ENCODE data around the gene NPBWR2. TPM values are rescaled to one million over a fixed set of nuclear protein-coding genes. Genes with fewer than 3 reads are reported as not detected.

Gene NPBWR2
- total RNA-seq, 4 donors from 2014 or later: not detected

DNA sequence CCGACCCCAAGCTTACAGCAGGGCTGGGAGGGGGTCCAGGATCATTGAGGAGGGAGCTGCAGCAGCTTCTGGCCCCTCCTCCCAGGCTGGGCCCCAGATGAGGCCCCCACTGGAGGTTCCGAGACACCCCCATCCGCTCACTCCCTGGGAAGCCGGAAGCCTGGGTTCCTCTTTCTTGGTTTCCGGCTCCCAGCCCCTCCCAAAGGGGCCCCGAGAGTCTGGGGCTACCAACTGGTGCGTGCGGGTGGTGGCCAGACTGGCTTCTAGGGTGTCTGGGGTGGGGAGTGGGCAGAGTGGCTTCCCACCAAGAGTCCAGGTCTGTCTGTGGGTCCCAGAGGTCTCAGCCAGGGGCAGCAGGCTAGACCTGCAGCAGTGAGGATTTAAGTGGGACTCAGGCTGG, 30.3 kb downstream of the NPBWR2 start:
- no peak for ATAC-seq
- peaks cover 0 to 35% of the 10 kb centered on the region in 2 donors for H3K36me3 ChIP-seq
- peaks cover 0 to 29% (median 16%) of the 10 kb centered on the region in 3 donors for H3K4me1 ChIP-seq
- peak overlapping the region in 1 of 4 donors; percentile 21 for H3K27ac ChIP-seq
- peak overlapping the region in 1 of 2 donors; percentile 78 for H3K4me3 ChIP-seq
- H3K9me3 ChIP-seq: no peaks in the 10 kb centered on the region
- H3K27me3 ChIP-seq: no peaks in the 10 kb centered on the region
- no peak for TF ChIP-seq POLR2AphosphoS5 (IDR thresholded peaks at IDR 0.05)
- no peak for TF ChIP-seq POLR2A (IDR thresholded peaks at IDR 0.05)
- no peak for TF ChIP-seq EP300 (IDR thresholded peaks at IDR 0.05)
- TF ChIP-seq, protein P1, sequence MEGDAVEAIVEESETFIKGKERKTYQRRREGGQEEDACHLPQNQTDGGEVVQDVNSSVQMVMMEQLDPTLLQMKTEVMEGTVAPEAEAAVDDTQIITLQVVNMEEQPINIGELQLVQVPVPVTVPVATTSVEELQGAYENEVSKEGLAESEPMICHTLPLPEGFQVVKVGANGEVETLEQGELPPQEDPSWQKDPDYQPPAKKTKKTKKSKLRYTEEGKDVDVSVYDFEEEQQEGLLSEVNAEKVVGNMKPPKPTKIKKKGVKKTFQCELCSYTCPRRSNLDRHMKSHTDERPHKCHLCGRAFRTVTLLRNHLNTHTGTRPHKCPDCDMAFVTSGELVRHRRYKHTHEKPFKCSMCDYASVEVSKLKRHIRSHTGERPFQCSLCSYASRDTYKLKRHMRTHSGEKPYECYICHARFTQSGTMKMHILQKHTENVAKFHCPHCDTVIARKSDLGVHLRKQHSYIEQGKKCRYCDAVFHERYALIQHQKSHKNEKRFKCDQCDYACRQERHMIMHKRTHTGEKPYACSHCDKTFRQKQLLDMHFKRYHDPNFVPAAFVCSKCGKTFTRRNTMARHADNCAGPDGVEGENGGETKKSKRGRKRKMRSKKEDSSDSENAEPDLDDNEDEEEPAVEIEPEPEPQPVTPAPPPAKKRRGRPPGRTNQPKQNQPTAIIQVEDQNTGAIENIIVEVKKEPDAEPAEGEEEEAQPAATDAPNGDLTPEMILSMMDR (IDR thresholded peaks at IDR 0.05): no peak
- 80% methylated on average over 1 of the region's 8 CpGs; no CpG with 5 or more reads in 1 of the 2 donors for WGBS, 2 donors (ENCODE audit: low coverage in 1 of 2)

- WGBS, 2 donors (ENCODE audit: low coverage in 1 of 2): 90 to 94% methylated on average over 2 to 6 of the region's 22 CpGs
Observed at GRCh38 chr20:64076061-64076997, 31.0 kb downstream of the NPBWR2 start.

GRCh38 chr20:64075556-64075955, 31.8 kb downstream of the NPBWR2 start:
- TF ChIP-seq POLR2A (IDR thresholded peaks at IDR 0.05) (no peak), EP300 (IDR thresholded peaks at IDR 0.05) (no peak), POLR2AphosphoS5 (IDR thresholded peaks at IDR 0.05) (no peak)
- TF ChIP-seq, protein P1 (IDR thresholded peaks at IDR 0.05): no peak
- ATAC-seq: no peak
- WGBS, 2 donors (ENCODE audit: low coverage in 1 of 2): 81 to 87% methylated on average over 3 to 7 of the region's 12 CpGs

More at GRCh38 chr20:64076061-64076997, 31.0 kb downstream of the NPBWR2 start:
- no peaks in the 10 kb centered on the region for H3K27me3 ChIP-seq
- H3K4me1 ChIP-seq: peaks cover 0 to 29% (median 16%) of the 10 kb centered on the region in 3 donors
- no peaks in the 10 kb centered on the region for H3K9me3 ChIP-seq
- H3K4me3 ChIP-seq: peak overlapping the region in 1 of 2 donors; percentile 78
- peak overlapping the region in 1 of 4 donors; percentile 21 for H3K27ac ChIP-seq
- H3K36me3 ChIP-seq: peaks cover 0 to 43% of the 10 kb centered on the region in 2 donors
- no peak for ATAC-seq
- TF ChIP-seq POLR2A (IDR thresholded peaks at IDR 0.05) (no peak), POLR2AphosphoS5 (IDR thresholded peaks at IDR 0.05) (no peak), EP300 (IDR thresholded peaks at IDR 0.05) (no peak)
- TF ChIP-seq, protein P1 (IDR thresholded peaks at IDR 0.05): no peak

DNA sequence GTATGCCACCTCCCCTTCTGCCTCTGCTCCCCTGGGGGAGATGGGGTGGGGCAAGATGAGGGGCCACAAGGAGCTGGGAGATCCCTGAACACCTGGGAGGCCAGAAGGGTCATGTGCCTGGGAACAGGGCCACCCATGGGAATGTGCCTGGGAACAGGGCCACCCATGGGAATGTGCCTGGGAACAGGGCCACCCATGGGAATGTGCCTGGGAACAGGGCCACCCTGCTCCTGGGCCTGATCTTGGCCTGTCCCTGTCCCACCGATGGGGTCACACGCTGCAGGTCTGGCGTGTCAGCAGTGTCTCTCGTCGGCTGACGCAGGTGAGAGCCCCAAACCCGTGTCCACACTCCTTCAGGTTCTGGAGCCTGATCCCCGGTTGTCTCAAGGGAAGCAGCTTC, 32.4 kb downstream of the NPBWR2 start:
- Histone ChIP-seq H3K9me3 (no peaks in the 10 kb centered on the region), H3K36me3 (peaks cover 0 to 54% of the 10 kb centered on the region in 2 donors), H3K27ac (no peak overlapping the region), H3K4me1 (peaks cover 0 to 23% (median 16%) of the 10 kb centered on the region in 3 donors), H3K4me3 (no peak overlapping the region), H3K27me3 (no peaks in the 10 kb centered on the region)
- no peak for TF ChIP-seq EP300 (IDR thresholded peaks at IDR 0.05)
- TF ChIP-seq POLR2A (IDR thresholded peaks at IDR 0.05): no peak
- TF ChIP-seq POLR2AphosphoS5 (IDR thresholded peaks at IDR 0.05): no peak
- TF ChIP-seq, protein P1 (IDR thresholded peaks at IDR 0.05): no peak
- WGBS, 2 donors (ENCODE audit: low coverage in 1 of 2): no CpG with 5 or more reads among the region's 8 CpGs
- ATAC-seq: no peak

More at GRCh38 chr20:64075556-64075955, 31.8 kb downstream of the NPBWR2 start:
- no peak overlapping the region for H3K4me3 ChIP-seq
- H3K9me3 ChIP-seq: no peaks in the 10 kb centered on the region
- peaks cover 0 to 29% (median 16%) of the 10 kb centered on the region in 3 donors for H3K4me1 ChIP-seq
- peaks cover 0 to 48% of the 10 kb centered on the region in 2 donors for H3K36me3 ChIP-seq
- H3K27ac ChIP-seq: no peak overlapping the region
- no peaks in the 10 kb centered on the region for H3K27me3 ChIP-seq
